ENCODE measurements around the gene GPX6. TPM values are rescaled to one million over a fixed set of nuclear protein-coding genes. Genes with fewer than 3 reads are reported as not detected.

GPX6 gene
- total RNA-seq, 4 donors from 2014 or later = not detected

GRCh38 chr6:28537065-28537464 lies 21.5 kb upstream of the GPX6 start:
- TF ChIP-seq, protein P1, sequence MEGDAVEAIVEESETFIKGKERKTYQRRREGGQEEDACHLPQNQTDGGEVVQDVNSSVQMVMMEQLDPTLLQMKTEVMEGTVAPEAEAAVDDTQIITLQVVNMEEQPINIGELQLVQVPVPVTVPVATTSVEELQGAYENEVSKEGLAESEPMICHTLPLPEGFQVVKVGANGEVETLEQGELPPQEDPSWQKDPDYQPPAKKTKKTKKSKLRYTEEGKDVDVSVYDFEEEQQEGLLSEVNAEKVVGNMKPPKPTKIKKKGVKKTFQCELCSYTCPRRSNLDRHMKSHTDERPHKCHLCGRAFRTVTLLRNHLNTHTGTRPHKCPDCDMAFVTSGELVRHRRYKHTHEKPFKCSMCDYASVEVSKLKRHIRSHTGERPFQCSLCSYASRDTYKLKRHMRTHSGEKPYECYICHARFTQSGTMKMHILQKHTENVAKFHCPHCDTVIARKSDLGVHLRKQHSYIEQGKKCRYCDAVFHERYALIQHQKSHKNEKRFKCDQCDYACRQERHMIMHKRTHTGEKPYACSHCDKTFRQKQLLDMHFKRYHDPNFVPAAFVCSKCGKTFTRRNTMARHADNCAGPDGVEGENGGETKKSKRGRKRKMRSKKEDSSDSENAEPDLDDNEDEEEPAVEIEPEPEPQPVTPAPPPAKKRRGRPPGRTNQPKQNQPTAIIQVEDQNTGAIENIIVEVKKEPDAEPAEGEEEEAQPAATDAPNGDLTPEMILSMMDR (IDR thresholded peaks at IDR 0.05 in 4 of 5, conservative IDR thresholded peaks at IDR 0.05 in 1 of 5) = no peak
- TF ChIP-seq POLR2A (IDR thresholded peaks at IDR 0.05) = no peak
- Histone ChIP-seq H3K4me1 (no peaks in the 10 kb centered on the region), H3K36me3 (no peaks in the 10 kb centered on the region), H3K27ac (no peak overlapping the region), H3K4me3 (no peak overlapping the region), H3K9me3 (no peaks in the 10 kb centered on the region), H3K27me3 (peaks cover 4 to 14% (median 11%) of the 10 kb centered on the region in 3 donors)
- in situ Hi-C loops (cut with MboI; ENCODE audit: low sequenced_read_pairs in 4 of 4) = no loop called here
- intact Hi-C loops (cut with DNase I; ENCODE audit: low total_unique reads) = no loop called here
- DNase-seq (no peak), ATAC-seq (no peak)

GRCh38 chr6:28534875-28535274 lies 19.3 kb upstream of the GPX6 start:
- no peak overlapping the region for H3K27ac ChIP-seq
- no peak for ATAC-seq
- no peak overlapping the region for H3K4me3 ChIP-seq
- in situ Hi-C loops (cut with MboI; ENCODE audit: low sequenced_read_pairs in 4 of 4) = no loop called here
- H3K9me3 ChIP-seq = no peaks in the 10 kb centered on the region
- intact Hi-C loops (cut with DNase I; ENCODE audit: low total_unique reads) = no loop called here
- no peaks in the 10 kb centered on the region for H3K36me3 ChIP-seq
- TF ChIP-seq POLR2A (IDR thresholded peaks at IDR 0.05) = no peak
- TF ChIP-seq, protein P1 (IDR thresholded peaks at IDR 0.05 in 4 of 5, conservative IDR thresholded peaks at IDR 0.05 in 1 of 5) = no peak
- no peak for DNase-seq
- peaks cover 4 to 11% (median 10%) of the 10 kb centered on the region in 3 donors for H3K27me3 ChIP-seq
- no peaks in the 10 kb centered on the region for H3K4me1 ChIP-seq

- Histone ChIP-seq H3K36me3 (no peaks in the 10 kb centered on the region), H3K9me3 (no peaks in the 10 kb centered on the region), H3K27me3 (peaks cover 4 to 11% (median 10%) of the 10 kb centered on the region in 3 donors), H3K4me1 (no peaks in the 10 kb centered on the region), H3K4me3 (no peak overlapping the region), H3K27ac (no peak overlapping the region)
- intact Hi-C loops (cut with DNase I; ENCODE audit: low total_unique reads) (no loop called here), in situ Hi-C loops (cut with MboI; ENCODE audit: low sequenced_read_pairs in 4 of 4) (no loop called here)
- DNase-seq = no peak
- TF ChIP-seq, protein P1 (IDR thresholded peaks at IDR 0.05 in 4 of 5, conservative IDR thresholded peaks at IDR 0.05 in 1 of 5) = no peak
- TF ChIP-seq POLR2A (IDR thresholded peaks at IDR 0.05) = no peak
- no peak for ATAC-seq
Measured at GRCh38 chr6:28534306-28534705, 18.7 kb upstream of the GPX6 start.

- H3K27me3 ChIP-seq = no peaks in the 10 kb centered on the region
- in situ Hi-C loops (cut with MboI; ENCODE audit: low sequenced_read_pairs in 4 of 4) = no loop called here
- DNase-seq = no peak
- H3K4me3 ChIP-seq = no peak overlapping the region
- no peaks in the 10 kb centered on the region for H3K9me3 ChIP-seq
- TF ChIP-seq POLR2A (IDR thresholded peaks at IDR 0.05) = no peak
- TF ChIP-seq, protein P1 (IDR thresholded peaks at IDR 0.05 in 4 of 5, conservative IDR thresholded peaks at IDR 0.05 in 1 of 5) = no peak
- no peak for ATAC-seq
- H3K36me3 ChIP-seq = no peaks in the 10 kb centered on the region
- intact Hi-C loops (cut with DNase I; ENCODE audit: low total_unique reads) = no loop called here
- no peak overlapping the region for H3K27ac ChIP-seq
- H3K4me1 ChIP-seq = no peaks in the 10 kb centered on the region
Measured at GRCh38 chr6:28531479-28532128, 16.0 kb upstream of the GPX6 start.

GRCh38 chr6:28530777-28531176 lies 15.2 kb upstream of the GPX6 start:
- intact Hi-C loops (cut with DNase I; ENCODE audit: low total_unique reads) = no loop called here
- DNase-seq = no peak
- H3K27me3 ChIP-seq = no peaks in the 10 kb centered on the region

More at GRCh38 chr6:28530777-28531176, 15.2 kb upstream of the GPX6 start:
- H3K27ac ChIP-seq = no peak overlapping the region
- H3K4me1 ChIP-seq = no peaks in the 10 kb centered on the region
- no peak for ATAC-seq
- in situ Hi-C loops (cut with MboI; ENCODE audit: low sequenced_read_pairs in 4 of 4) = no loop called here
- no peaks in the 10 kb centered on the region for H3K9me3 ChIP-seq
- no peak for TF ChIP-seq POLR2A (IDR thresholded peaks at IDR 0.05)
- no peaks in the 10 kb centered on the region for H3K36me3 ChIP-seq
- no peak overlapping the region for H3K4me3 ChIP-seq
